ENCODE data around the gene CUL1.
A peak's percentile ranks its signal among the peaks of the same experiment; 100 is the strongest.

Gene CUL1

DNA sequence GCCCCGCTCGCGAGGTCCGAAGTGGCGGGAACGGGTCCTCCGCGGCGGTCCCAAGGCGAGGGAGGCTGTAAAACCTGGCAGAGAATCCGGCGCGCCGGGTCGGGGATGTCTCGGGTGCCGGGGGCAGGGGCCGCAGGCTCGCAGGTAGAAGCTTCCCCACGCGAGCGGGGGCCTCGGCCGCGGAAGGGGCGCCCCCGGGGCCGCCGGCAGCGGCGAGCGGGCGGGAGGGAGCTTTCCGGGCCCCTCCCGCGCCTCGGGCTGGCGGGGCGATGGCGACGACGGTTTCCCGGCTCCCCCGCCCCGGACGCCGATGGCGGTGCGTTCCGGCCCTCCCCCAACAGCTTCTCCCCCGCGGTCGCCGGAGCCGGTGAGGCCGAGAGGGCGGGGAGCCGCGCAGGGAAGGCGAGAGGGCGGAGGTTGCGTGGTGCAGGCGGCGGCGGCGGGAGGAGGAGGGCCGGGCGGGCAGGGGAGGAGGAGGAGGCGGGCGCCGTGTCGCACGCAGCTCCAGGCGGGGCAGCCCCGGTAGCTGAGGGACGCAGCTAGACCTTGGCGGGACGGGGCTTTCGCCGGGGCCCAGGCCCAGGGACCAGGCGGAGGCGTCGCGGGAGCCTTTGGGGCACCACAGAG lies at the start of gene CUL1:
Gene CUL1 (plus strand): TSS at position 507 of the 627 bp plus-strand sequence. CDS start 31,220 bp downstream, outside the sequence.
- peak; percentile 87 for DNase-seq (ENCODE audit: low spot score)

DNA sequence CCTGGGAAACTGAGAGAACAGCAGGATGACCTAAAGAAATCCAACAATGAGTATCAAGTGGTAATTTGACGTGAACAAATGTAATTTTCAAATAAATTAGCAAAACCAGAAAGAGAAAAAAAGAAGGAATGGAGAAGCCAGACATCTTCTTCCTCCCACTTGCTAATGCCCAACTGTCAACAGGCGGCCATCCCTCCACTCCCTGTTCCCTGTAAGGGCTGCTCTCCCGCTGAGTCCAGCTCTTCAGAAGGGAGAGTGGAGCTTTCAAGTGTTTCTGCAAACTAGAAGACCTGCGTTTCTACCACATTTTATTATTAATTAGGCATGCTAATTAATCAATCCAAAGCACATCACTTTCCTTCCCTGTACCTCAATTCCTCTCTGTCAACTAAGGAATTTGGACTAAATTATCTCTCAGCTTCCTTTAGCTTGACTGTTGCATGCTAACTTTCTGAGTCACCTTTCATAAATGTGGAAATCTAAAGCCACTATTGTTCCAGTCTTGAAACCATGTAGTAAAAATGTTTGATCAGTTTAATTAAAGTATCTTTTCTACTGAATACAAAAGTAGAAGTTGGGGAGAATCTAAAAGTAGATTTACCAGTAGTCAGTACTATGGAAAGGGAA lies 48.4 kb upstream of the CUL1 start:
- no peak for DNase-seq (ENCODE audit: low spot score)

DNA sequence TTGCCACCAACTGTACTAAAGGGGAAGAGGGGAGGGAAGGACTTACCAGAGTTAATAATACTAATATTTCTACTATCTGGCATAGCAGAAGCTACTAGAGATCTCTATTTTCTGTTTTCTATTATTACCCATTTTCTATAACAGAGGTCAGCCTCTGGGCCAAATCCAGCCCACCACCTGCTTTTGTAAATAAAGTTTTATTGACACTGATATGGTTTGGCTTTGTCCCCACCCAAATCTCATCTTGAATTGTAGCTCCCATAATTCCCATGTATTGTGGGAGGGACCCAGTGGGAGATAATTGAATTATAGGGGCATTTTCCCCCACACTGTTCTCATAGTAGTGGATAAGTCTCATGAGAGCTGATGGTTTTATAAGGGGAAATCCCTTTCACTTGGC lies 45.9 kb upstream of the CUL1 start:
- no peak for DNase-seq (ENCODE audit: low spot score)

DNA sequence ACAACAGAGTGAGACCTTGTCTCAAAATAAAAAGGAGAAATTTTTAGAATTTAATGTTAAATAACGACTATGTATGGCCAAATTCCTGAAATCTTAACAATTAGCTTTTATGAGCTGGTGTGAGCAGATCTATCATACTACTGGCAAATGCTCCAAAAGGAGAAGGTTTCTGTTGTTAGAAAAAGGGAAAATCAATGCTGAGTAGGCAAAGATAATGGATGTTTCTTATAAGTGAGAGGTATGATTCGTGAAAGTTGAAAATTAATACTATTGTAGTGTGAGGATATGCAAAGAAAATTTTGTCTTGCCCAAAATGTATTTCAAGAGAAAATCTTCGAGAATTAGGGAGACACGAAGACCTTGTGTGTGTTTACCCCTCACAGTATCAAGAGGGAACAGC lies 40.8 kb upstream of the CUL1 start:
- DNase-seq (ENCODE audit: low spot score), result no peak

DNA sequence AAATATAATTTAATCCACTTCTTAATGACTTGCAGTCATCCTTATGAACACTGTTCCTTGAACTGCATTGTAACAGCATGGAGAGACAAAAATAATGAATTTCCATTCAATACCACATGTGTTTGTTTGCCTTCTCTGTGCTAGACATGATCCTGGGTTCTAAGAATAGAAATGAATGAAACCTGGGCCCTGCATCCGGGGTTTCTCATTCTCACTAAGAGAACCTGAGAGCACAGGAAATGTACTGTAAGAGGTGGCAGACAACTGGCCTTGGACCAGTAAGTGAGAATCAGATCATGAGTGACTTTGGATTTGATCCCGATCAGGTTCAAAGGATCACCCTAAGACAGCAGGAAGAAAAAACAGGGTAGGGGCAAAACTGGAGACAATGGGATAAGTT lies 37.2 kb upstream of the CUL1 start:
- no peak for DNase-seq (ENCODE audit: low spot score)

DNA sequence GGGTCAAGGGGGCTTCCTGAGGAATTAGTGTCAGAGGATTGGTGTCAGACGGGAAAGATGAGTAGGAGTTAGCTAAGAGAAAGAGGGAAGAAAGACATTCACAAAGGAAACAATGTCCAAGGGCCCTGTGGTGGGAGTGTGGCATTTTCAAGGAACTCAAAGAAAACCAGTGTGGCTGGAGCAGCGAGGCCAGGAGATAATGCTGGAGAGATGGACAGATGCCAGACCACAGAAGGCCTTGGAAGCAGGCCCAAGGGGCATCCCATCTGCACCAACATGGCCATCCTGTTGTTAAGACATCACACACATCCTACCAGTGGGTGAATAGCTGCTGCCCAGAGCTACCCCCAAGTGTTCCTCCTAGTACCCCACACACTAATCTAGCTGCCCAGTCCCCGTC lies 36.1 kb upstream of the CUL1 start:
- no peak for DNase-seq (ENCODE audit: low spot score)

DNA sequence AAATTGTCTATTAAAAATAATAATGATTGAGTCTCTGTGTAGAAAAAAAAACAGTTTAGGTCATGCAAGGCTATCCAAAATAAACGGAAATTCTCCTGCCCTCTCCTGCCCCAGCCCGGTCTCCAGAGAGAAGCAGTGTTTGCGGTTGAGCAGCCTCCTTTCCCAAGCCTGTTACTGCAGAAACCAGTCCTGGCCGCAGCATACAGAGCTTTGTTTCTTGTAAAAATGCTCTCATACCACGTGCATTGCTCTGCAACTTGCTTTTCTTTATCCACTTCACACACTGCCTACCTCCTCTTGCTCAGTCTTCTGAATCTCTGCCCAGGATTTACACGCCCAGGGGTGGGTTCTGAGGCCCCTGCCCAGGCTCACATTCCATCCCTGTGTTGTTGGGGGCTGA lies 34.4 kb upstream of the CUL1 start:
- DNase-seq (ENCODE audit: low spot score), result no peak

DNA sequence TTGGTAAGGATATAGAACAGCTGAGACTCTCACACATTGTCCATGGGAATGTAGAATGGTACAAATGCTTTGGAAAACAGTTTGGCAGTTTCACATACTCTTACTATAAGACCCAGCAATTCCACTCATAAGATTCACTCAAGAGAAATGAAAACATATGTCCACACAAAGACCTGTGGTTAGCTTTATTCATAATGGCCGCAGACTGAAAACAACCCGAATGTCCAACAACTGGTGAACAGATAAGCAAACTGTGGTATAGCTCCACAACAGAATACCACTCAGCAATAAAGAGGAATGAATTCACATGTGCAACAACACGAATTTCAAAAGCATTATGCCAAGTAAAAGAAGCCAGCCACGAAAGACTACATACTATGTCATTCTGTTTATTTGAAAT lies 33.5 kb upstream of the CUL1 start:
- DNase-seq (ENCODE audit: low spot score), result no peak

DNA sequence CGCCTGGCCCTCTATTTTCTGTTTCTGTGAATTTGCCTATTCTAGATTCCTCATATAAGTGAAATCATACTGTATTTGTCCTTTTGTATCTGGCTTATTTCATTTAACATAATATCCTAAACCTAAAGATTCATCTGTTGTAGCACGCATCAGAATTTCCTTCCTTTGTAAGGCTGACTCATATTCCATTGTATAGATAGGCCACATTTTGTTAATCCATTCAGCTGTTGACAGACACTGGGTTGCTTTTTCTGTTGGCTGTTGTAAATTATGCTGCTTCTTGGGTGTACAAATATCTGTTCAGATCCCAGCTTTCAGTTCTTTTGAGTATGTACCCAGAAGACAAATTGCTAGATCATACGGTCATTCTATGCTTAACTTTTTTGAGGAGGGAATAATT lies 28.8 kb upstream of the CUL1 start:
- no peak for DNase-seq (ENCODE audit: low spot score)

DNA sequence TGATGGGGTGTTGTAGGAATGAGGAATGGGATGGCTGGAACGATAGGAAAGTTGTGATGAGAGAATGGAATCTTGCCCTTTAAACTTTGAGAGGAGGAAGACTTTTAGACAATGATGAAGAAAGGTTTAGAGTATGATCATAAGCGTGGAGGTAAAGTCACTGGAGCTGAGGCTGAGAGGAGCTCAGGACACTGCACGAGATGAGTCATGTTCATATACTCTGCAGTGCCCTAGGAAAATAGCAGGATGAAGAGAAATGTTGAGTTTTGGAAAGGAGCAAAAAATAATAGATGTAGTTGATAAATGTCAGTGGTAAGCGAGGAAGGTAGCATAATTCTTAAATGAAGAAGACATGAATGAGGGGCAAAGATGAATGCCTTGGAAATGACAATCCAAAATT lies 28.3 kb upstream of the CUL1 start:
- DNase-seq (ENCODE audit: low spot score), result no peak

DNA sequence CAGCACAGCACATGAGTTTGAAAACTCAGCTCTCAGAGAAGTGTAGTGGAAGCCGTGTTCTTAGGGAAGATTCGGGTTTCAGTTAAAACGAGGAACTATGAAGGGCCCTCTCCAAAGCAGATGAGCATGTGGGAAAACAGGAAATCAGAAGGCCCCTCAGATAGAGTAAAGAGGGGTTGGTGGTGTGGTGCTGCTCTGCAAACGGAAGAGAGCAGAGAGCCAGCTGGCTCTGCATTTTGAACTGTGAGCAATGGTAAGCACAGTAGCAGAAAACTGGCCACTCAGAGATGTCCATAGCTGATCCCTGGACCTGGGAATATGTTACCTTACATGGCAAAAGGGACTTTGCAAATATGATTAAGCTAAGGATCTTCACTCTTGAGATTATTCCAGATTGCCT lies 27.9 kb upstream of the CUL1 start:
- DNase-seq (ENCODE audit: low spot score), result no peak

DNA sequence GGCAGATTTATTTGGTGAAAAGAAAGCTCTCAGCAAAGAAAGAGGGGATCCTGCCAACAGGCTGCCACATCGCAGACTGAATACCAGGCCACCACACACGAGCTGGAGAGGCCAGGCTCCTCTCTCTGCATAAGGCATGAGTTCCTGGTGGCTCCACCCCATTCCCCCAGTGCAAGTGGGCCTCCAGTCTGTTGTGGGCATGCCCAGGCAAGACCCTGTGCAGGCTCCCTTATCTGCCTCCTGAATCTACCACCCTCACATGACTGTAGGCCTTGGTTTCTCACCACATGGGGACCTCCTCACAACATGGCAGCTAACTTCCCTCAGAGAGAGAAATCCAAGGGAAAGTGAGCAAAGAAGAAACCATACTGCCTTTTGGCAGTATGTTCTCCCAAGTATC lies 26.7 kb upstream of the CUL1 start:
- DNase-seq (ENCODE audit: low spot score), result no peak

DNA sequence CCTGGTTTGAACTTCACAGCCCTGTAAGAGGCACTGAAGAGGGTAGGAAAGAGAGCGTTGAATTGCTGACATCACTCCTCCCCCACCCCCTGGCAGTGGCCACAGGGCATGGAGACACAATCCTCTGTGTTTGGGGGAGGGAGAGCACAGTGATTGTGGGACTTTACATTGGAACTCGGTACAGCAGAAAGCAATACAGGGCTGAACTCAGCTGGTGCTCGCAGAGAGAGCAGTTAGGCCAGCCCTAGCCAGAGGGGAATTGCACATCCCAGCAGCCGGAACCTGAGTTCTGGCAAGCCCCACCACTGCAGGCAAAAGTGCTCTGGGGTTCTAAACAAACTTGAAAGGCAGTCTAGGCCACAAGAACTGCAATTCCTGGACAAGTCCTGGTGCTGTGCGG lies 24.0 kb upstream of the CUL1 start:
- no peak for DNase-seq (ENCODE audit: low spot score)

DNA sequence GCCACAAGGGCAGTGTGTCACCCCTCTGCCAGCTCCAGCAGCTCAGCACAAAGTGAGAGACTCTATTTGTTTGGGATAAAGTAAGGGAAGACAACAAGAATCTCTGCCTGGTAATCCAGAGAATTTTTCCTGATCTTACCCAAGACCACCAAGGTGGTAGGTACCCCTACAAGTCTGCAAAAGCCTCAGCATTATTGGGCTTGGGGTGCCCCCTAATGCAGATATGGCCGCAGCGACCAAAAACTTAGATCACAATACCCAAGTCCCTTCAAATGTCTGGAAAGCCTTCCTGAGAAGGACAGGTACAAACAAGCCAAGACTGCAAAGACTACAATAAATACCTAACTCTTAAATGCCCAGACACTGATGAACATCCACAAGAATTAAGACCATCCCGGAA lies 22.4 kb upstream of the CUL1 start:
- no peak for DNase-seq (ENCODE audit: low spot score)

DNA sequence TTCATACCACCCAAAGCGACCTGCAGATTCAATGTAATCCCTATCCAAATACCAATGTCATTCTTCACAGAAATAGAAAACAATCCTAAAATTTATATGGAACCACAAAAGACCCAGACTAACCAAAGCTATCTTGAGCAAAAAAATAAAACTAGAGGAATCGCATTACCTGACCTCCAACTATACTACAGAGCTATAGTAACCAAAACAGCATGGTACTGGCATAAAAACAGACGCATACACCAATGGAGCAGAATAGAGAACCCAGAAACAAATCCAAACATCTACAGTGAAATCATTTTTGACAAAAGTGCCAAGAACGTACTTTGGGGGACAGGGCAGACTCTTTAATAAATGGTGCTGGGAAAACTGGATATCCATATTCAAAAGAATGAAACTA lies 16.9 kb upstream of the CUL1 start:
- no peak for DNase-seq (ENCODE audit: low spot score)

DNA sequence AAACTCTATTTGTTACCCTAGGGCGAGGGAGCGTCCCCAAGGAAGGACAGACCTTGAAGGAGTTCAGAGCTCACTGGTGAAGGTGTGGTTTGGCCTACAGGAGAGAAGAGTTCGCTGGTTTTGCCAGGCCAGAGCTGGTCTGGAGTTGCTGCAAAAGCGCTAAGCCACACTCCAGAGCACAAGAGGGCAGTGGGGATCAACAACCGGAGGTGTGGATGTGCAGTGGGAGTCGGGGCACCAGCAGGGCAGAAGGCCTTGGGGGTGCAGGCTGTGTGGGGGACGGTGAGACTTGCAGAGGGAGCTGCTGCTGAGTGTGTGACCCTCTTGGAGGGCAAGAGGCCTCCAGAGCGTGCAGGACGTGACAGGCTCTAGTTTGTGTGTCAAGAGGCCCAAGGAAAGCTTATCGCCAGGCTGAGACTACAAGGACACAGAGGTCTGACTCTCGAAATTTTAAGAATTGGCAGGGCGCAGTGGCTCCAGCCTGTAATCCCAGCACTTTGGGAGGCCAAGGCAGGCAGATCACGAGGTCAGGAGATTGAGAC lies 14.3 kb upstream of the CUL1 start:
- DNase-seq (ENCODE audit: low spot score), result no peak

DNA sequence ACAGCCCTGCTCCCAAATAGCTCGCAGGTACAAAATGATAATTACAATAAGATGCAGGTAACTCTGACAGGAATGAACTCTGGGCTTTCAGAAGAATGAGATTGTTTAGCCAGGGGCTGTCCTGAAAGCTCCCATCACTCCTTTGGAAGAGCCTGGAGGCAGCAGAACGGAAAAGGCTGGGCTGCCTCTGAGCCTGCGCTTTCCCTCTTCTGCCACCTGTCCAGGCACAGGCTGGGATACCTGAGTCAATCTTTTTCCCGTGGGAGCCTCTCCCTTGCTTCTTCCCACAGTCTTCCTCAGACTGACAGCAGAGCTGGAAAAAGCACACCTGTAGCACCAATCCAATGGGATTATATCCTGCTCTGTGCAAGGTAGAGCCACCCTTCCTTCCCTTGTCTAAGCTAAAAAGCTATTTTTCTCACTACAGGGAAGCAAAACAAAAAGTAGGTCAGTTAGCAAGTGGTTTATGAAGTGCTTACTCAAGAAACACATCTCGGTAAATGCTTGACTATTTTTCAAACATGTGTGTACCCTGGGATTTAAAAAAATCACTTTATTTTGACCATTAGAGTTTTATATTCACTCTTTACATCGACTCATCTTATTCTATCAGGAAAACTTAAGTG lies 12.3 kb upstream of the CUL1 start:
- no peak for DNase-seq (ENCODE audit: low spot score)

DNA sequence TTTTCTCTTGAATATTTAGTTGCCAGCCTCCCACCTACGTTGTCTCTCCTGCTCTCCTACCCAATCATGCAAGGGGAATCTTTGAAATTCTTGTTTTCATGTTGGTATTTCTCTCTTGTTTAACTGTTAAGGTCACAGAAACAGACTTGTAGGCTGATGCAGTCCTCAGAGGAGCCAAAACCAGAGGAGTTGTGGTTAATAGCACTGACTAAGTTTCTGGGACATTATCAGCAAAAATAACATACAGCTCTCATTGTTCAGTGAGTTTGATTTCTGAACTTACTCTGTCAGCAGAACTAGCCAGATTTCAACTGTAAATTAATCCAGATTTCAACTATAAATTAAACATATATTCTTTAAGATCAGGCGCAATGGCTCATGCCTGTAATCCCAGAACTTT lies 11.1 kb upstream of the CUL1 start:
- no peak for DNase-seq (ENCODE audit: low spot score)

DNA sequence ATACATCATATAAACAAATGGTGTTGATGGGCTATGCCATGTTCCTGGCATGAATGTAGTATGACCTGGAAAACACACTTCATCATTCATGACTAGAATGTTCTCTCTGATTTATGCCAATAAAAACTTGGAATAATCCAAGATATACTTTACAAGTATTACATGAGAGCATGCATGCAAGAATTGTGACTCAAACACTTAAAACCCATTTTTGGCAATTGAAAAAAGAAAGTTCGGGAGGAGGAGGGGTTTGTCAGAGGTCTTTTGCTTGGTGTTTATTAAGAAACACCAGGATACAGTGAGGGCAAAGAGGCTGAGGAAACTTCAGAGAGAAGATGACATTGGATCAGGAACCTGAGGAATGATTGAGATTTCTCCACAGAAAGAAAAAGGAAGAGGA lies 10.2 kb upstream of the CUL1 start:
- no peak for DNase-seq (ENCODE audit: low spot score)

DNA sequence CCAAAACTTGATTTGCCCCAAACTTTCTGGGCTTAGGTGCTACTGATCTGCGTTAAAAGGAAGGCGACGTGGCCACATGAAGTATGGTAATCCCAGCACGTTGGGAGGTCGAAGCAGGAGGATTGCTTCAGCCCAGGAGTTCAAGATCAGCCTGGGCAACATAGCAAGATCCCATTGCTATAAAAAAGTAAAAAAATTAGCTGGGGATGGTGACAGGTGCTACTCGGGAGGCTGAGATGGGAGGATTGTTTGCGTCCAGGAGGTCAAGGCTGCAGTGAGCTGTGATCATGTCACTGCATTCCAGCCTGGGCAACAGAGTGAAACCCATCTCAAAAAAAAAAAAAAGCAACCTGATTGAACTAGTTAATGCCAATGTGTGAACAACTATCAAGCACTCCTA lies 5.1 kb upstream of the CUL1 start:
- DNase-seq (ENCODE audit: low spot score), result no peak

DNA sequence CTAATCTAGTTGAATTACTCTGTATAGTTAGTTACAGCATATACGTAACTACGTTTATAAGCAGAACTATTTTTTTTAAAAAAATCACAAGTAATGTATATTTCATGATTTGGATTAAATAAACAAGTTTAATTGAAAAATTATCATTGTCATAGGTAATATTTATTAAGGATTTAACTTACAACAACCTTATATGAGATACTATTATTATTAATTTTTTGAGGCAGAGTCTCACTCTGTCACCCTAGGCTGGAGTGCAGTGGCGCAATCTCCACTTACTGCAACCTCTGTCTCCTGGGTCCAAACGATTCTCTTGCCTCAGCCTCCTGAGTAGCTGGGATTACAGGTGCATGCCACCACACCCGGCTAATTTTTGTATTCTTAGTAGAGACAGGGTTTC lies 4.1 kb upstream of the CUL1 start:
- DNase-seq (ENCODE audit: low spot score), result no peak

DNA sequence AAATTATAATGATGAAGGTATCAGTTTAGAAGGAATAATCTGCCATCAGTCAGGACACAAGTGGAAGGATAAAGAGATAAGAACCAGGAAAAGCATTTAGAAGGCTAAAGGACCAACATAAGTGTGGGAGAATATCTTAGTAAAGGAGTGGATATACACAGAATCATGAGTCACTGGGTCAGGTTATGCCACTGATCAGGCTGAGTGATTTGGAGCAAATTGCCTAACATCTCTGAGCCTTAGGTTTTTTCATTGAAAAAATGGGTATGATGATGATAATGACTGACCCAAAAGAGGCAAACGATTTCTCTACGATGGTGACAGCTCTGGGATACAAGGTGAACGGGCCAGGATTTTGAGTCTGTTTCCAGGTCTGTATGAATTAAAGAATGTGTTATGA lies 2.8 kb upstream of the CUL1 start:
- DNase-seq (ENCODE audit: low spot score), result no peak

DNA sequence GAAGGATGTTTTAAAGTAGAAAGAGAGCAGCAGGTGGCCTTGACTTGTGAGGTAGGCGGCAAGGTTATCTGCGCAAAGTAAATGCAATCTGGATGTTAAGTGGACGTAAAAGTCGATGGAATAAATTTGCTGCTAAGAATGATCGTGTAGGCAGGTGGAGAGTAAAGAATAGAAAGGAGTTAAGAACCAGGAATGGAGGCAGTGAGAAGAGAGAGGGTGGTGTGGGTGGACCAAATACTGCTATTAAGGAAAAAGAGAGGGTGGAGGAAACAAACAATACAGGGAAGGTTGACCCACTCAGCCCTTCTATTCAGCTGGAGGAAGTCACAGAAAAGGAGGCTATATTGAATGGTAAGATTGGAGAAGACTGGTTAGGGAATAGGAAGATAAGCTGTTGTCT lies 1.9 kb upstream of the CUL1 start:
- no peak for DNase-seq (ENCODE audit: low spot score)

Measured in left forelimb (tissue), 1 donor.